RPMI8226 (cell line): ENCODE results near the gene CD93.

Source experiments
- DNase-seq: peaks from one replicate; pipeline ENCODE4 v3.0.0-alpha.2; 2015

The CD93 gene

GRCh38 chr20:23033918-23034317 is 52.2 kb downstream of the CD93 start:
- DNase-seq: no peak

GRCh38 chr20:23032750-23033078 is 53.4 kb downstream of the CD93 start:
- no peak for DNase-seq

GRCh38 chr20:23032056-23032749 is 53.9 kb downstream of the CD93 start:
- DNase-seq: no peak

- DNase-seq: no peak
Measured at GRCh38 chr20:23031346-23031745, 54.8 kb downstream of the CD93 start.
